ENCODE data around the gene WFDC1.

Gene WFDC1

GRCh38 chr16:84318091-84318975 is 23.7 kb downstream of the WFDC1 start:
- Histone ChIP-seq H3K36me3 (replicated peaks) (no peaks in the 10 kb centered on the region), H3K27me3 (ENCODE audit: low read depth) (peaks cover 9% of the 10 kb centered on the region; the same call in 1 of the 2 replicates), H3K9me3 (no peaks in the 10 kb centered on the region), H3K4me3 (no peak overlapping the region), H3K4me1 (no peaks in the 10 kb centered on the region)
- in situ Hi-C loops (cut with MboI; ENCODE audit: low sequenced_read_pairs), result no loop called here
- DNase-seq (ENCODE audit: low spot score in 2 of 2), result no peak

- no peak overlapping the region for H3K4me3 ChIP-seq
- in situ Hi-C loops (cut with MboI; ENCODE audit: low sequenced_read_pairs), result no loop called here
- H3K4me1 ChIP-seq, result no peaks in the 10 kb centered on the region
- H3K27me3 ChIP-seq (ENCODE audit: low read depth), result peaks cover 8% of the 10 kb centered on the region; the same call in 1 of the 2 replicates
- DNase-seq (ENCODE audit: low spot score in 2 of 2), result no peak
- H3K36me3 ChIP-seq (replicated peaks), result no peaks in the 10 kb centered on the region
- no peaks in the 10 kb centered on the region for H3K9me3 ChIP-seq
Measured at GRCh38 chr16:84319146-84319760, 24.6 kb downstream of the WFDC1 start.

- H3K4me3 ChIP-seq, result no peak overlapping the region
- H3K4me1 ChIP-seq, result no peaks in the 10 kb centered on the region
- H3K36me3 ChIP-seq (replicated peaks), result no peaks in the 10 kb centered on the region
- in situ Hi-C loops (cut with MboI; ENCODE audit: low sequenced_read_pairs), result no loop called here
- peaks cover 7% of the 10 kb centered on the region; the same call in 1 of the 2 replicates for H3K27me3 ChIP-seq (ENCODE audit: low read depth)
- DNase-seq (ENCODE audit: low spot score in 2 of 2), result no peak
- H3K9me3 ChIP-seq, result no peaks in the 10 kb centered on the region
Measured at GRCh38 chr16:84320511-84320910, 25.8 kb downstream of the WFDC1 start.

- no peaks in the 10 kb centered on the region for H3K4me1 ChIP-seq
- H3K9me3 ChIP-seq, result no peaks in the 10 kb centered on the region
- no peak for DNase-seq (ENCODE audit: low spot score in 2 of 2)
- H3K27me3 ChIP-seq (ENCODE audit: low read depth), result peaks cover 7% of the 10 kb centered on the region; the same call in 1 of the 2 replicates
- in situ Hi-C loops (cut with MboI; ENCODE audit: low sequenced_read_pairs), result no loop called here
- no peak overlapping the region for H3K4me3 ChIP-seq
- H3K36me3 ChIP-seq (replicated peaks), result no peaks in the 10 kb centered on the region
Measured at GRCh38 chr16:84321932-84322331, 27.3 kb downstream of the WFDC1 start.

- in situ Hi-C loops (cut with MboI; ENCODE audit: low sequenced_read_pairs), result no loop called here
- Histone ChIP-seq H3K9me3 (no peaks in the 10 kb centered on the region), H3K27me3 (ENCODE audit: low read depth) (peaks cover 7% of the 10 kb centered on the region; the same call in 1 of the 2 replicates), H3K36me3 (replicated peaks) (no peaks in the 10 kb centered on the region), H3K4me1 (no peaks in the 10 kb centered on the region), H3K4me3 (no peak overlapping the region)
- no peak for DNase-seq (ENCODE audit: low spot score in 2 of 2)
Measured at GRCh38 chr16:84322749-84323148, 28.1 kb downstream of the WFDC1 start.

- no peak overlapping the region for H3K4me3 ChIP-seq
- peaks cover 7% of the 10 kb centered on the region; the same call in 1 of the 2 replicates for H3K27me3 ChIP-seq (ENCODE audit: low read depth)
- in situ Hi-C loops (cut with MboI; ENCODE audit: low sequenced_read_pairs), result no loop called here
- H3K36me3 ChIP-seq (replicated peaks), result no peaks in the 10 kb centered on the region
- no peak for DNase-seq (ENCODE audit: low spot score in 2 of 2)
- H3K9me3 ChIP-seq, result no peaks in the 10 kb centered on the region
- H3K4me1 ChIP-seq, result no peaks in the 10 kb centered on the region
Measured at GRCh38 chr16:84323606-84324005, 28.9 kb downstream of the WFDC1 start.

- in situ Hi-C loops (cut with MboI; ENCODE audit: low sequenced_read_pairs), result no loop called here
- DNase-seq (ENCODE audit: low spot score in 2 of 2), result no peak
- Histone ChIP-seq H3K36me3 (replicated peaks) (no peaks in the 10 kb centered on the region), H3K4me3 (no peak overlapping the region), H3K9me3 (no peaks in the 10 kb centered on the region), H3K27me3 (ENCODE audit: low read depth) (peaks cover 7% of the 10 kb centered on the region; the same call in 1 of the 2 replicates), H3K4me1 (no peaks in the 10 kb centered on the region)
Measured at GRCh38 chr16:84324434-84325262, 30.0 kb downstream of the WFDC1 start.

GRCh38 chr16:84326545-84326944 is 31.9 kb downstream of the WFDC1 start:
- Histone ChIP-seq H3K4me1 (no peaks in the 10 kb centered on the region), H3K9me3 (no peaks in the 10 kb centered on the region), H3K4me3 (no peak overlapping the region), H3K36me3 (replicated peaks) (no peaks in the 10 kb centered on the region), H3K27me3 (ENCODE audit: low read depth) (peaks cover 7% of the 10 kb centered on the region; the same call in 1 of the 2 replicates)
- DNase-seq (ENCODE audit: low spot score in 2 of 2), result no peak
- in situ Hi-C loops (cut with MboI; ENCODE audit: low sequenced_read_pairs), result no loop called here

GRCh38 chr16:84327926-84328505 is 33.3 kb downstream of the WFDC1 start:
- Histone ChIP-seq H3K4me1 (no peaks in the 10 kb centered on the region), H3K27me3 (ENCODE audit: low read depth) (peaks cover 3% of the 10 kb centered on the region; the same call in 1 of the 2 replicates), H3K36me3 (replicated peaks) (no peaks in the 10 kb centered on the region), H3K4me3 (no peak overlapping the region), H3K9me3 (no peaks in the 10 kb centered on the region)
- no peak for DNase-seq (ENCODE audit: low spot score in 2 of 2)
- in situ Hi-C loops (cut with MboI; ENCODE audit: low sequenced_read_pairs), result no loop called here

- H3K4me1 ChIP-seq, result no peaks in the 10 kb centered on the region
- H3K27me3 ChIP-seq (ENCODE audit: low read depth), result no peaks in the 10 kb centered on the region; the same call in 1 of the 2 replicates
- no peak overlapping the region for H3K4me3 ChIP-seq
- in situ Hi-C loops (cut with MboI; ENCODE audit: low sequenced_read_pairs), result no loop called here
- H3K9me3 ChIP-seq, result no peaks in the 10 kb centered on the region
- no peak for DNase-seq (ENCODE audit: low spot score in 2 of 2)
- H3K36me3 ChIP-seq (replicated peaks), result no peaks in the 10 kb centered on the region
Measured at GRCh38 chr16:84329016-84329415, 34.3 kb downstream of the WFDC1 start.

GRCh38 chr16:84329843-84330684 is 35.4 kb downstream of the WFDC1 start:
- H3K36me3 ChIP-seq (replicated peaks), result no peaks in the 10 kb centered on the region
- in situ Hi-C loops (cut with MboI; ENCODE audit: low sequenced_read_pairs), result no loop called here
- no peak overlapping the region for H3K4me3 ChIP-seq
- DNase-seq (ENCODE audit: low spot score in 2 of 2), result no peak
- no peaks in the 10 kb centered on the region for H3K9me3 ChIP-seq
- no peaks in the 10 kb centered on the region for H3K4me1 ChIP-seq
- H3K27me3 ChIP-seq (ENCODE audit: low read depth), result no peaks in the 10 kb centered on the region

- no peaks in the 10 kb centered on the region for H3K9me3 ChIP-seq
- H3K36me3 ChIP-seq (replicated peaks), result no peaks in the 10 kb centered on the region
- H3K4me3 ChIP-seq, result no peak overlapping the region
- H3K27me3 ChIP-seq (ENCODE audit: low read depth), result no peaks in the 10 kb centered on the region
- in situ Hi-C loops (cut with MboI; ENCODE audit: low sequenced_read_pairs), result no loop called here
- no peak for DNase-seq (ENCODE audit: low spot score in 2 of 2)
- H3K4me1 ChIP-seq, result no peaks in the 10 kb centered on the region
Measured at GRCh38 chr16:84330685-84331050, 36.0 kb downstream of the WFDC1 start.

All from HAP-1 (cell line).